HepG2 (cell line): ENCODE results near the gene RNF4. TPM values are rescaled to one million over a fixed set of nuclear protein-coding genes. Genes with fewer than 3 reads are reported as not detected.
A peak's percentile ranks its signal among the peaks of the same experiment; 100 is the strongest.

Source experiments
- BHLHE40 ChIP-seq: IDR thresholded peaks from 2 replicates; pipeline ENCODE4 v1.6.1; 2011; ENCODE audit warnings: low read length, improper control_type of control experiment
- CENPT ChIP-seq: sonication (generic); formaldehyde crosslinking; IDR thresholded peaks from 2 replicates; pipeline ENCODE4 v1.8.0; 2022; ENCODE audit warnings: low read depth, mild to moderate bottlenecking, moderate library complexity, missing genetic modification reagents
- CREB1 ChIP-seq, 2 experiments: fragments of 450-650 bp in 1 of 2; IDR thresholded peaks; 2 replicates each; pipeline ENCODE4 v1.6.1; 2016 to 2017; ENCODE audit warnings: control low read depth in 1 of 2, mild to moderate bottlenecking in 1 of 2, missing compliant biosample characterization in 1 of 2, missing genetic modification characterization in 1 of 2
- ETS1 ChIP-seq: sonication (generic); formaldehyde crosslinking; IDR thresholded peaks from 2 replicates; pipeline ENCODE4 v1.4.0; 2020; ENCODE audit warnings: missing genetic modification reagents
- ETV5 ChIP-seq: IDR thresholded peaks from 2 replicates; pipeline ENCODE4 v1.6.1; 2018; ENCODE audit warnings: missing biosample characterization, missing genetic modification reagents, inconsistent platforms, borderline replicate concordance
- GTF3A ChIP-seq: sonication (generic); formaldehyde crosslinking; conservative IDR thresholded peaks from 2 replicates; pipeline ENCODE4 v1.4.0; 2020; ENCODE audit warnings: mild to moderate bottlenecking, missing genetic modification reagents
- HIC2 ChIP-seq: sonication (generic); formaldehyde crosslinking; IDR thresholded peaks from 2 replicates; pipeline ENCODE4 v1.9.0; 2022; ENCODE audit warnings: low read depth, missing genetic modification reagents
- HNRNPLL ChIP-seq: fragments of 200-400 bp; formaldehyde crosslinking; IDR thresholded peaks from 2 replicates; pipeline ENCODE4 v1.6.1; 2017; ENCODE audit warnings: mild to moderate bottlenecking, low read depth, low read length; ENCODE audit not compliant: poor library complexity, severe bottlenecking
- KLF11 ChIP-seq: IDR thresholded peaks from 2 replicates; pipeline ENCODE4 v1.6.1; 2016; ENCODE audit warnings: missing compliant biosample characterization
- KLF6 ChIP-seq: IDR thresholded peaks from 2 replicates; pipeline ENCODE4 v1.8.0; 2016; ENCODE audit warnings: missing biosample characterization, missing genetic modification reagents
- MAFK ChIP-seq, 2 experiments: IDR thresholded peaks in 1 of 2; conservative IDR thresholded peaks in 1 of 2; 2 replicates each; pipeline ENCODE4 v1.6.1; 2011; ENCODE audit warnings: improper control_type of control experiment in 2 of 2, low read length in 2 of 2
- MEIS2 ChIP-seq: sonication (generic); formaldehyde crosslinking; IDR thresholded peaks from 2 replicates; pipeline ENCODE4 v1.9.0; 2021; ENCODE audit warnings: mild to moderate bottlenecking, missing genetic modification reagents
- NCOA5 ChIP-seq: sonication (generic); formaldehyde crosslinking; IDR thresholded peaks from 2 replicates; pipeline ENCODE4 v1.4.0; 2020; ENCODE audit warnings: missing genetic modification reagents
- NFE2L1 ChIP-seq: sonication (generic); formaldehyde crosslinking; IDR thresholded peaks from 2 replicates; pipeline ENCODE4 v1.4.0; 2020; ENCODE audit warnings: missing genetic modification reagents, mild to moderate bottlenecking, borderline replicate concordance
- RAD21 ChIP-seq: fragments of 450-650 bp; formaldehyde crosslinking; IDR thresholded peaks from 2 replicates; pipeline ENCODE4 v1.5.0; 2020; ENCODE audit warnings: mild to moderate bottlenecking
- RBFOX2 ChIP-seq: fragments of 200-400 bp; formaldehyde crosslinking; IDR thresholded peaks from 2 replicates; pipeline ENCODE4 v1.6.1; 2017; ENCODE audit warnings: low read depth, mild to moderate bottlenecking, low read length
- SMAD9 ChIP-seq: sonication (generic); formaldehyde crosslinking; IDR thresholded peaks from 2 replicates; pipeline ENCODE4 v1.5.1; 2020; ENCODE audit warnings: mild to moderate bottlenecking, missing genetic modification reagents
- SRSF1 ChIP-seq: fragments of 200-400 bp; formaldehyde crosslinking; optimal IDR thresholded peaks from 2 replicates; pipeline ENCODE3; 2017; ENCODE audit warnings: mild to moderate bottlenecking, low read depth, low read length, moderate library complexity
- SRSF4 ChIP-seq: fragments of 200-400 bp; formaldehyde crosslinking; IDR thresholded peaks from one replicate; pipeline ENCODE4 v1.6.1; 2018; ENCODE audit warnings: mild to moderate bottlenecking, low read depth, low read length, moderate library complexity; ENCODE audit not compliant: poor library complexity, severe bottlenecking
- ZBTB43 ChIP-seq: sonication (generic); formaldehyde crosslinking; conservative IDR thresholded peaks from 2 replicates; pipeline ENCODE4 v1.4.0; 2020; ENCODE audit warnings: missing genetic modification reagents
- ZEB1 ChIP-seq: IDR thresholded peaks from 2 replicates; pipeline ENCODE4 v1.6.1; 2012; ENCODE audit warnings: mild to moderate bottlenecking, low read depth, inconsistent platforms; ENCODE audit not compliant: insufficient replicate concordance
- ZNF12 ChIP-seq: sonication (generic); formaldehyde crosslinking; IDR thresholded peaks from 2 replicates; pipeline ENCODE4 v1.5.0; 2020; ENCODE audit warnings: missing genetic modification reagents
- ZNF180 ChIP-seq: sonication (generic); formaldehyde crosslinking; IDR thresholded peaks from 2 replicates; pipeline ENCODE4 v1.4.0; 2020; ENCODE audit warnings: low read depth, missing genetic modification reagents, borderline replicate concordance
- ZNF263 ChIP-seq: sonication (generic); formaldehyde crosslinking; IDR thresholded peaks from 2 replicates; pipeline ENCODE4 v1.4.0; 2020; ENCODE audit warnings: missing genetic modification reagents
- ZNF274 ChIP-seq: sonication (generic); formaldehyde crosslinking; IDR thresholded peaks from 2 replicates; pipeline ENCODE4 v1.5.1; 2020; ENCODE audit warnings: mild to moderate bottlenecking, missing genetic modification reagents
- ZNF329 ChIP-seq: sonication (generic); formaldehyde crosslinking; IDR thresholded peaks from 2 replicates; pipeline ENCODE4 v1.9.0; 2021; ENCODE audit warnings: low read depth, mild to moderate bottlenecking, missing genetic modification reagents
- ZNF703 ChIP-seq: sonication (generic); formaldehyde crosslinking; IDR thresholded peaks from 2 replicates; pipeline ENCODE4 v1.5.1; 2020; ENCODE audit warnings: missing genetic modification reagents, mild to moderate bottlenecking, moderate library complexity, borderline replicate concordance
- polyA plus RNA-seq, 8 experiments: library from polyadenylated mRNA; depleted of rRNA in 3 of 8; stranded (reverse) in 7 of 8; unstranded in 1 of 8; fragments of >200 nt; fragmentation: Illumina TruSeq in 4 of 8; extraction: Trizol in 4 of 8; gene quantifications; 2 replicates each; pipeline versions ENCODE4 v1.2.1 to v1.2.3, GENCODE V29; 2011 to 2016; ENCODE audit warnings: low read depth in 4 of 8, missing spikeins in 1 of 8, mixed read lengths in 1 of 8; ENCODE audit not compliant: insufficient read depth in 1 of 8
- total RNA-seq, 5 experiments: library from RNA; depleted of rRNA; stranded (reverse); fragments of >200 nt; fragmentation: Illumina TruSeq; extraction: Trizol; gene quantifications; 2 replicates each; pipeline ENCODE4 v1.2.3, GENCODE V29; 2016; ENCODE audit warnings: low read depth in 1 of 5

Gene RNF4
- total and polyA plus RNA-seq, 2 of the 13 experiments (the other 11 are each of a cell fraction or from before 2014, with no cell fraction given), result 38.1 to 45.1 TPM

- TF ChIP-seq SRSF1 (no peak), ZNF274 (peak; percentile 65; the same call in 1 of the 2 replicates), ZNF12 (CRISPR knock-in tag) (no peak), RBFOX2 (no peak), KLF11 (CRISPR knock-in tag) (no peak), BHLHE40 (no peak), NCOA5 (CRISPR knock-in tag) (no peak), HIC2 (CRISPR knock-in tag) (no peak), CREB1 (IDR thresholded peaks at IDR 0.05) (no peak), CREB1 (CRISPR knock-in tag; IDR thresholded peaks at IDR 0.05) (no peak), MAFK (conservative IDR thresholded peaks at IDR 0.05 in 1 of 2, IDR thresholded peaks at IDR 0.05 in 1 of 2; ENCODE audit: low read length in 2 of 2) (no peak), RAD21 (peak; percentile 94), ETV5 (CRISPR knock-in tag) (0 out of 2 replicates have a peak, but pooled peaks have one; percentile 9), ZNF263 (CRISPR knock-in tag) (peak; percentile 69), ZNF703 (no peak), SRSF4 (no peak), SMAD9 (CRISPR knock-in tag) (no peak), ZNF180 (CRISPR knock-in tag) (no peak), ETS1 (no peak), MEIS2 (CRISPR knock-in tag) (peak; percentile 45; the same call in 1 of the 2 replicates), ZNF329 (0 out of 2 replicates have a peak, but pooled peaks have one; percentile 41), KLF6 (CRISPR knock-in tag) (no peak), ZBTB43 (CRISPR knock-in tag) (no peak), NFE2L1 (CRISPR knock-in tag) (no peak), GTF3A (CRISPR knock-in tag) (peak; percentile 54; the same call in 1 of the 2 replicates), HNRNPLL (peak; percentile 31), ZEB1 (peak; percentile 38), CENPT (CRISPR knock-in tag) (no peak)
Measured at GRCh38 chr4:2441393-2442174, 27.3 kb upstream of the RNF4 start (continued).
